GM18858 (cell line): ENCODE measurements around the gene SLC12A8.

ENCODE experiments used
- ATAC-seq: cut with Tn5 transposase; IDR thresholded peaks from one replicate; pipeline ENCODE4 v1.9.1; 2021; ENCODE audit not compliant: unreplicated experiment

Gene SLC12A8

DNA sequence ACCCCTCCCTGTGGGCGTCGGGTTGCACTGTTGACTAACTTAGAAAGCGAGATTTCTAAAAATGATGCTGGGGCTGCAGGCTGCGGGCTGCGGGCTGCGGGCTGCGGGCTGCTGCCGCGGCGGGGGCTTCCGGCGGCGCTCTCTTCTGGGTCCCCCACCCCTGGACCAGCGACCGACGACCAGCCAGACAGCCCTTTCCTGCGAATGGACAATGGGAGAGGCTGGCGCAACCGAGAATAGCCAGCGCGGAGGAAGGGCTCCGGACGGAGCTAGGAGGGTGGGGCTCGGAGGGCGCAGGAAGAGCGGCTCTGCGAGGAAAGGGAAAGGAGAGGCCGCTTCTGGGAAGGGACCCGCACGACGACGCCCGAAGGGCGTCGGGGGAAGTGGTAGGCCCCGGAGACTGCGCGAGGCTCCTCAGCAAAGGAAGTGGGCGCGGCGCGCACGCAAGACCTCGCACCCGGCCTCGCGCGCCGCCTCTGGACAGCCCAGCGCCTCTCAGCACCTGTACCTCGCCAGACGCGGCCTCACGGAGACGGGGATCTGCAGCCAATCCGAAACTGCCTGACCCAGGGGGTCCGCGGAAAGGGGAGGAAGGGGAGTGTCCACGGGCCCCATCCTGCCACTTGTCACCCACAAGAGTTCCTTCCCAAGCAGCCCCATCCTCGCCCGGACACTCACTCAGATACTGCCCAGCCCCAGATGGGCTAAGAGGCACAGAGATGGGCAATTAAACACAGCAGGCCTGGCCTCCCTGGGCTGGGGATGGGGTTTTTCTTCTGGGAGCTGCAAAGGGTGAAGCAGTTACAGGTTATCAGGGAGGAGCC lies 70.7 kb downstream of the SLC12A8 start:
- peak; percentile 32 for ATAC-seq

DNA sequence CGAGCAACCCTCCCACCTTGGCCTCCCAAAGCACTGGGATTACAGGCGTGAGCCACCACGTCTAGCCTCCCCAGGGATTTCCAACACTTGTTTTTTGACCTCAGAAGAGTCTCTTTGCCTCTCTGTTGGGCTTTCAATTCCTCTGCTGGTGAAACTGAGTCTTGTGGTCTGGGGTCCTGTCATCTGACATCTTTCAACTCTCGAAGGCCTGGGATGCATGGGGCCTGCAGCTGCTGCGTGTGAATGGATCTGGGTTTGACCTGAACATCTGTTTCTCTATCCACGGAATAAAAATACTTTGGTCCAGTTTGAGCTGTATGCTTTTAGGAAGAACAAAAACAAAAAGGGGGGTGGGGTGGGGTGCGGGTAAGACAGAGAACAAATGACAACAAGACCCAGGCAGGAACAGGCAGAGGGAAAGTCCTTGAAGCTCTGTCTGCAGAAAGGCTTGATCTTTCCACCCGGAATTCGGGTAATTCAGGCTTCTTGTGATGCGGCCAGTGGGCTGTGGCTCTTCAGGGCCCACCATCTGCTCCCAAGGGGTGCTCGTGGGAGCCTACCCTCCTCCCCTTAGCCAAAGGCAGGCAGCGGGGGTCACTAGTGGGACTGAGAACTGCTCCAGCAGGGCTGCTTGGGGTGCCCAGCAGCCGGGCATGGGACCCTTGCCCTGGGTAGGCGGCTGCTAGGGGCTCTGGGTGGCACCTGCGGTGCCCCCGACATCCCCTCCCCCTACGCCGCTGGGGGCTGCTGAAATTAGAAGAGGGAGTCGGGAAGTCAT lies 71.5 kb downstream of the SLC12A8 start:
- ATAC-seq: no peak

DNA sequence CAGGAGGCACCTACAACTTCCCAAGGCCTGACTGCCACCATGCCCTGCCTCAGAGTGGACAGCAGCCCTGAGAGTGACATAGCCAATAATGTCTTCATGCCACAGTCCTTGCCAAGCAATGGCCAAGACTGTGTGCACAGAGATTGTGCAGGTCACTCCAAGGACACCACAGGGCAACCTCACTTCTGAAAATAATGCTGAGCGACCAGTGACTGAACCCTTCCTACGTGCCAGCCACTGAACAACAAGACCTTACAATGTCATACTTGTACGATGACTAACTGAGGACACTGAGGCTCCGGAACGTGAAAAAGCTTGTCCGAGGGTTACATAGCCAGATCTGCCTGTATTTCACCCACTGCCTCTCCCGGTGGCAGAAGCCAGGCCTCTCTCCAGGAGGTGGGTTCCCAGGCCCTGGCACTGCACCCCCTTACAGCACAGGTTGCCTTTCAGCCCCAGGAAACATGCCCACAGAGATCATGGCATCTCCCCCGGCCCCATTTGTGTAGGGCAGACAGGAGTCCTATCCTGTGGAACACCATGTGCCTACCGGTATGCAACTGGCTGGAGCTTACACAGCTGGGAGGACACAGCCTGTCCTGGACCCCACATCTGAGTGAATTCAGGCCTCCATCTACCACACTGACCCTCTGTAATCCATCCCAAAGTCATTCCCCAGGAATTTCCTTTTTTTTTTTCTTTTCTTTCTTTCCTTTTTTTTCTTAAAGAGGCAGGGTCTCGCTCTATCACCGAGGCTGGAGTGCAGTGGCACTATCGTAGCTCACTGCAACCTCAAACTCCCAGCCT lies 72.3 kb downstream of the SLC12A8 start:
- no peak for ATAC-seq

DNA sequence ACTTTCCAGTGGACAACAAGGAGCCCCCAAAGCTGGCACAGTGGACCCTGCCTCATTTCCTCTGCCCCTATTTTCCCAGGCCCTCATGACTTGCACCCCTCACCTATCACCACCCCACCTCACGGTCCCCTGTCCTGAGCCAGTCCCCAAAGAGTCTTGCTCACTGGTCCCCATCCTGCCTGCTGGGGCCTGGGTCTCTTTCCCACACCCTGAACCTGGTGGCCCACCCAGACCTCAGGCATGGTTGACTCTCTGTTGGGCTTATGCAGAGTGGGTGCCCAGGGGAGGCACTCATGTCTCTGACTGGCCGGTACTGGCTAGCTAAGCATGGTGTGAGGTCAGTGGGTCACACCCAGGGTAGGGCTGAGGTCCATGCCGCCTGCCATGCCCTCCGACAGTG lies 73.2 kb downstream of the SLC12A8 start:
- ATAC-seq: no peak

DNA sequence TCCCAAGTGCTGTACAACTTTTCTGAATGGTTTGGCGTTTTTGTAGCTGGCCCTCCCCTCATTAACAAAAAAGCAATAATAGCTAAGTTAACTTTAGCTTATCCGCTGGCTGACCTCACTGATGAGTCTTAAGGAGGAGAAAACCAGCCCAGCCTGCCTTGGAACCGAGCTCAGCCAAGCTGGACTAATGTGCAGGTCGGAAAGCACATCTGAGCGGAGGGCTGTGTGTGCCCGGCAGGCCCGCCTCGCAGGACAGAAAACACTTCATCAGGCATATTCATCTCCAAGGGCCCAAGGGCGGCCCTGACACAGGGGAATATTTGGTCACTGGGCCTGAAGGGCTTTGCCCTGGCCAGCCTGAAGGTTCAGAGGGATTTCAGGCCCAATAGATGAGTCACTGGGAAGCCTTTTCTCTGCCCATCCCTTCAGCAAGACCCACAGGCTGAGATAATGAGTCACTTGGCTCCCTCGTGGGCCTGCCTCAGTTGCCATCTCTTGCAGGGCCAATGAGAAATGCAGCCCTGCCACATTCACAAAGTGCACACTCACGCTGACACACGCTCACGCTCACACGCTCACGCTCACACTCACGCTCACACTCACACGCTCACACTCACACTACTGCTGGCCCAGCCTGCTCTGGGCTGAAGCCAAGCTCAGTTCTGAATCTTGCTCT lies 75.1 kb downstream of the SLC12A8 start:
- no peak for ATAC-seq

DNA sequence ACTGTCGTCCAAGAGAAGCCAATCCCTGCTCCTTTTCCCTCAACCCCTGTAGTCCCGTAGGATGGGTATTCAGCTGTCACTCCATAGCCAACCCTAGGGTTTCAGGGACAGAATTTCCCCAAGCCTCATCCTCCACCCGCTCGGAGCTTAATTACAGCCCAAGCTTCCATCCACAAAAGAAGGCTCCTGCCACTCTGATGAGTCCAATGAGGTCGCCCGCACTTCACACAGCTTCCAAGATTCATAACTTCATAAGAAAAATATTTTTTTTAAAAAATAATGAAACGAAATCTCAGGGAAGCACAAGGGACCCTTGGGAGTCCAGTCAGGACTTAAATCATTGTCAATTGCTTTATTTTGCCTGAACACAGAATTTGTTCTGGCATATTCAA lies 75.6 kb downstream of the SLC12A8 start:
- ATAC-seq: no peak

DNA sequence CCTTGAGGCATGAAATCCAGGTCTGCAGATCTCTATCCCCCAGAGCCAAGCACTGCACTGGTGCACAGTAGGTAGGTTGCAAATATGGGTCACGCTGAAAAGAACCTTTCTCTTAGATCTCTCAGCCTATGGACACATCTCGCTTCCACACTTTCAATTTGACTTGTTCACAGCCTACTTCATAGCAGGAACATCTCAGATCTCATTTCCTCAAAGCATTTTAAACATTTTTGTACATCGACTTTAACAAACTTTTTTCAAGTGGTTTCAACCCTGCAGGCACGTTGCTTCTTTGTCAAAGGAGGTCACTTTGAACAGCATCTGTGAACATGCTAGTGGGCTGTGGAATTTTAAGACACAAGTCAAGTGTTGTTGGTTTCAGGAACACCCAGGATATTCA lies 76.0 kb downstream of the SLC12A8 start:
- no peak for ATAC-seq

DNA sequence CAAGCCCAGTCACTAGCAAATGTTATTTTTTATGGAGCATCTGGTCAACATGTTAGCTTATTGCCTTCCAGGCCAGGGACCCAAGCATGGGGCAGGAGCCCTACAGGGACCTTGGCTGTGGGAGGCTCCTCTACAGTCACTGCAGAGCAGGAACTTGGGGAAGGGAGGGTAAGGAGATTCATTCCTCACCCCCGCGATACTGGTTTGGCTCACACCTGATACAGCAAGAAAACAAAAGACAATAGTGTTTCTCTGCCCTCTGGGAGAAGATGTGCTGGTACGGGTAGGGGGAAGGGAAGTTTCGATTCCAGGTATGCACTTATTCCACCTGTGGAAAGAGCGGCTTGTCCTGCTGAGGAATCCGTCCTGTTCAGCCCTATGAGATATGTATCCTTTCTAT lies 77.6 kb downstream of the SLC12A8 start:
- no peak for ATAC-seq

DNA sequence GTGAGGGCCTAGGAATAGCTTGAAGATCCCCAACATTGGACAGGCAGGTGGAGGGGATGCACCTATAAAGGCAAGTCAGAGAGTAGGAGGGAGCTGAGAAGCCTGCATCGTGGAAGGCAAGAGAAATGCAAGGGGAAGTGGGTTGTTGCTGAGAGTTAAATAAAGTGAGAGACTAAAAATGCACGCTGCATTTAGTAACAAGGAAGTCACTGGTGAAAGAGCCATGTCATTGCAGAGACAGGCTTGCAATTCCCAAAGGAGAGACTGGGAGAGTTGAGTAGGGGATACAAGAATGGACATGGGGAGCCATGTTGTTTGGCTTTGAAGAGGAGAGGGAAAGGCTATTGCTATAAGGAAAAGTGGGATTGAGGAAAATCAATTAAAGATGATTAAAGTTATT lies 79.7 kb downstream of the SLC12A8 start:
- ATAC-seq: peak; percentile 39

DNA sequence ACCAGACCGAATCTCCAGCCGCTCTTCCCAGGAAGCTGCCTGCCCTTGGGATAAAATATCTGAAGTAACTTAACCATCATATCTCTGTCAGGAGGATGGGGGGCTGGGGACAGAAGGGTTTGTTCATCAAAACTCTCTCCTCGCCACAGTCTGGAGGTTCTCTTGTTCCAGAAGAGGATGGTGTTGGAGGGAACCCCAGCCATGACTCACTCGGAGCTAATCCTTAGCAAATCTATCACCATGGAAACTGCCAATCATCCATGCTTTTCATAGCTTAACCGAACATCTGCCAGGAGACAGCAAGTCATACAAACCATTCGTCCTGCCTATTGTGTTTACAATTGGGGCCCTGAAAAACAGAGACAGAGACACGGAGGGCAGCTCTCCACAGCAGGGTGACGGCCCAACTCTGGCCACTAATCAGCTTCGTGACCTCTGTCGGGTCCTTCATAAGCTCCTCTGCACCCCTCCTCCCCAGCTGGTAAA lies 83.0 kb downstream of the SLC12A8 start:
- ATAC-seq: no peak

DNA sequence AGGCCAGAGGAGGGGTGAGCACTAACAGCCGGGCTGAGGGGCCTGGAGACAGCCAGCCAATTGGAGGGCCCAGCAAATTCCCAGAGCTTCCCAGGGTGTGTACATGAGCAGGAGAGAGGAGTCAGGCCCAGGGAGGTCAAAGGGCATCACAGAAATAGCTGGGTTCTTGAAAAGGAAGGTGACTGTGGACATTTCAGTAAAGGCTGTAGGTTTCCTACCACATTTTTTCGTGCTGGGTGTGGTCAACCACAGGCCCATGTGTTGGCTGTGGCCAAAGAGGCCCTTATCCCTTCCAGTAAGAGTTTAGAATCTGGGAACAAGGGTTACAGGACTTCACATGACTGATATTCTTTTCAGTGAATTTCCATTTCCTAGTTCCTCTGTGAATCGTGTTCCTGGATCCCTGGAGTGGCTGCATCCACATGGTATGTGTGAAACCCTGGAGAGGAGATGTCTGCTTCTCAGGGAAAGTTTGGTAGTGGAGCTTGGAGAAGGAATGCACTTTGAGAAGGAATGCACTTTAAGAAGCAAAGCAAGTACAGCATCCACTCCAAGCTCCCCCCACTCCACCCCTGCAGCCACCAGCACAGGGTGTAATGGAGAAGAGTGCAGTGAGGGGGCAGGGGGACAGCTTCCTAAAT lies 83.6 kb downstream of the SLC12A8 start:
- no peak for ATAC-seq

DNA sequence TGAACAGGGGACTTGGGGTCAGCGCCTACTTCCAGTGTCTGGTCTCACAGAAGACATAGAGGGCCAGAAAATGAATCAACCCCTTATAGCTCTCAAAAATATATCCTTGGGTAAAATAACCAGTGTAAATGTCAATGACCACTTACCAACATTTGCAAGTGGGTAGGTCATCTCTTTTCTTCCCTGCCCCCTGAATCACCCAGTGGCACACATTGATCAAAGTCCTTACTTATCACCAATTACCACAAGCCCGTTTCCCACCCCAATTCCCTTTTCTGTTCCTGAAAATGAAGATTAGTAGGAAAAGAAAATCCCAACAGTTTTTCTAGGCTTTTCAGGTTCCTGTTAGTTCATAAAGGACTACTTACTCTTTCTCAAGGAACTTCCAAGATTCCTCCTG lies 86.2 kb downstream of the SLC12A8 start:
- ATAC-seq: no peak

DNA sequence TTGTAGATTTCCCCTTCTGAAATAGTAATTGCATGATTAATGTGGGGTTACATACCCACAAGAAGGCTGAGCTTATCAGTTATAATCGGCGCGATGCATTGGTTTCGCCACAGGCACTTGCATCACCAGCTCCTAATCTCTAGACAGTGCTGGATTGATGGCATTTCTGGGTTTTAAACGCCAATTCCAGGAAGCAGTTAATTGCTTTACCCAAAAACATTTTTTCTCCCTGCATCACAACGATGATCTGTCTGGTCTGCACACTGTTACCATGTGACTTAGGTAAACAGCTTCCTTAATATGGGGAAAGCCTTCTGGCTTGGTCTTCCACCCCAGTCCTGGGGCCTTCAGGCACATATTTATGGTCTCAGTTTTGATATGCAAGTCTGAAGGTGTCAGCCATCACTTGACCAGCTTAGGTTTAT lies 86.7 kb downstream of the SLC12A8 start:
- ATAC-seq: no peak

DNA sequence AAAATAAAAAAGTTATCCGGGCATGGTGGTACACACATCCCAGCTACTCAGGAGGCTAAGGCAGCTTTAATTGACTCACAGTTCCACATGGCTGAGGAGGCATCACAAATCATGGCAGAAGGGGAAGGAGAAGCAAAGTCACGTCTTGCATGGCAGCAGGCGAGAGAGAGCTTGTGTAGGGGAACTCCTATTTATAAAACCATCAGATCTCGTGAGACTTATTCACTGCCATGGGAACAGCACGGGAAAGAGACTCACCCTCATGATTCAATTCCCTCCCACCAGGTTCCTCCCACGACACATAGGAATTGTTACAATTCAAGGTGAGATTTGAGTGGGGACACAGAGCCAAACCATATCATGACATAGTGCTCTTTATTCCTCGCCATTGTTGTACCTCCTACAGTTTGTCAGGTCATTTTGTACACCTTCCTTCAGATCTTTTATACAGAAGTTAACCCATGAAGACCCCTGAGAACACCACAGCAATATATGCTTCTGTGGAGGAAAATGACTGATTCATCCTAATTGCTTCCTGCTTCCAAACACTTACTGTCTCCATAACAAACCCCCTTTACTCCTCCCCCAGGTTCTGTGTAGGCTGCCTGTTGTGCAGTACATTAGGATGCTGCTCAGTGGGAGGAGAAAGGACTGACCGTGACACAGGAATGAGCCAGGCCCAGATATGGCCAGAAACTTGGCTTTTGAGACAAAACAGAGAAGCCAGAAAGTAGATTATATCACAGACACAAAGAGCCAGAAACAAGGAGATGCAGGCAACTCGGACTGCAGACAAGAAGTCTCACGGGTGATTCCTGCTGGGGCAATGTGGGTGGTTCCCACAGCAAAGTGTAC lies 88.9 kb downstream of the SLC12A8 start:
- ATAC-seq: no peak

DNA sequence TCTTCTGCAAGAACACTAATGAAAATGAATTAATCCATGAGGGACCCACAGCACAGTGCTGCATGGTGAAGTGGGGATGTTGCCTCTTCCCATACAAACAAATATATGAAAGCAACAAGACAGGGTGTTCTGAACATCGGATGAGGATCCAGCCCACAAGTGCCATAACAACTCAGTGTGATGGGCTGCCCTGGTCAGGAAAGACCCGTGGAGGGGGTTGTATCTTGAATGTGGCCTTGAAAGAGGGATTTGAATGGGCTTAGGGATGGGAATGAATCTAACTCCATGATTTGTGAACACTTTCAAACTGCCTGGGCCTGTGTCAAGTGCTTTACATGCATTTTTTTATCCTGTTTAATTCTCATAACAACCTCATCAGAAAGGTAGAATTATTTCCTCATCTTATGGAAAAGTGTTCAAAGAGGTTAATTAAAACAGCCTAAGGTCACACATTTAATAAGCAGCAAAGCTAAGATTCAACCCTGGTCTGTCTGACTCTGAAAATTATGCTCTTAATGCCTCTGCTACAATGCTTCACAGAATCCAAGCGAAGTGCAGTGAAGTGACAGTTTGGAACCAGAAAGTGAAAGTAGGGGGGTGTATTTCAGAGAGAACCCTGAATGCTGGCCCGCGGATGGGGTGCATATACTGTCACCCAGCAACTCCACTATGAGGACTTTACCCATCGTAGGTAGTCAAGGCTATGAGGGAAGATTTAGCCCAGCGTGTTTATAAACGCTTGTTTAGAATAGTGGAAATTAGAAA lies 91.1 kb downstream of the SLC12A8 start:
- ATAC-seq: peak; percentile 32

DNA sequence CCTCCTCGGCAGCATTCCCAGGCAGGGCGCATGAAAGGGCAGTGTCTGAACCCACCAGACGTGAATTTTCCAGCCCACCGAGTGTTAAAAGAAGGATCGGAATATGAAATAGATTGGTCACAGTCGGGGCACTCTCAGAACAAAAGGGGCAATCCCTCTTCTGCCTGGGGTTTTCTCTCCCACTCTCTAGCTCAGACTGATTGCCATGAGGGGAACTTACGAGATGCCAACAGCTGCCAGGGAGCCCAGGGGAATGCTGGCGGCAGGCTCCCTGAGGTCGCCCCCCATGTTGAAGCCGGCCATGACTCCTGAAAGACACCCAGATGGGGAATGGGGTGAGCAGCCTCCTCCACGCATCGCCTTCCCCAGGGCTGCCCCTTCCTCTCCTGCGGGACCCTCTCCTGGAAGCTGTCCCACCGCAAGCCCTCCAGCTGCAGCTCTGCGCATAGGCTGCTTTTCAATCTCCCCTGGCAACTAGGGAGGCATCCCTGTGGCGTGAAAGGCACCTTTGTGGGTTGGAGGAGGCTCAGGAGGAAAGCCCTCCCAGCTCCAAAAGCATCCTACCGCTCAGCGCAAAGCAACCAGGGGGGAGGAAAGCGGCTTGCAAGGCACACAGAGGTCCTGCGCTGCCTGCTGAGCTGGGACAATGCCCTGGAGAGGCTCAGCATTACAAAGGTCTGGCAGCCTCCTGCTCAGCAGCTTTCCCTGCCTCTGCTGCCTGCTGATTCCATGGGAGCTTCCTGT lies 92.0 kb downstream of the SLC12A8 start:
- no peak for ATAC-seq

DNA sequence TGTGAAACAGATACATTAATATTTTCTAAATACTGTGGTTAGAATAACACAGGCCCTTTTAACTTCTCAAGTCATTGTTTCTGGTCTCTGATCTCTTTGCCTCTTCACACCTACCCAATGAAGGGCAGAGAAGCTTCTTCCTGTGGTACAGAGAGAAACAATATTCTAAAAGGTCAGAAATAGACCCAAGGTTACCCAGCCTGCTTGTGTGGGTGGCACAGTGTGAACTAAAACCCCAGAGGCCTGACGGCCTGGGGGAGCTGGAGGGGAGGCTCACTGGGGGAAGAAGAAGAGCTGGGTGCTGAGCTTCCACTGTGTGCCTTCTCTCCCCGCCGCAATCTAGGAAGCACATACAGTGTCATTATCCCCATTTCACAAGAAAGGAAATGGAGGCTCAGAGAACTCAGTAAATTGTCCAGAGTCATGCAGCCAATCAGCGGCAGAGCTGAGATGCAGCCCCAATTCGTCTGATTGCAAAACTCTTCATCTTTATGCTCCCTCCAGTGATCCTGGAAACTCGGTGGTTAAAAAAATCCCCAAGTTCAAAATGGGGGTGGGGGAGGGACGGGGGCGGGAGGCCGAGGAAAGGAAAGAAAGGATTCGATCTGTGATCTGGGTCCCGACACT lies 92.7 kb downstream of the SLC12A8 start:
- peak; percentile 61 for ATAC-seq

DNA sequence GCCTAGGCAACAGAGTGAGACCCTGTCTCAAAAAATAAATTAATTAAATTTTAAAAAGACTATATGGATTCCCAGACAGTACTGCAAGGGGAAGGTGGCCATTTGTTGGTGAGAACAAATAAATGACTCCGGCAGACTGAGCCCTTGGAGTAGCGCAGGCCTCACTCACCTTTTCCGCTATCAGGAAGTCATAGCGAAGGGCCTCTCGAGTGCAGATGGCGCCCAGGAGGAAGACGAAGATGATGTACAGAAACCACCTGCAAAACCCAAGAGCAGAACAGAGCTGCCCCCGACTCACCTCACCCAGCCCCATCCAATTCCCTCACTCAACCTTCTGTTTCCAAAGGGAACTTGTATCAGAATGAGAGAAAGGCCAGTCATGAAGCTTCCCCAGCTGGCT lies 93.9 kb downstream of the SLC12A8 start:
- ATAC-seq: no peak
